GM12878 (cell line): ENCODE data around the gene TSPAN2. TPM values are rescaled to one million over a fixed set of nuclear protein-coding genes. Genes with fewer than 3 reads are reported as not detected.

ENCODE experiments used
- ATAC-seq: fragments of 200-7000 bp; cut with Tn5 transposase; 3 replicates; pipeline ENCODE4 v1.9.1; 2020; ENCODE audit warnings: mild to moderate bottlenecking, moderate library complexity
- BruUV-seq: library from RNA; stranded (reverse); fragments of 400-500 nt; replicated peaks from 2 replicates; lab custom pipeline; 2021; lab: Mats Ljungman, UMichigan
- CTCF ChIA-PET: fragments of 300-600 bp; sonication (Branson Sonifier 250); formaldehyde crosslinking; extraction: SDS; loops from one replicate; lab custom pipeline; 2021; ENCODE audit warnings: inconsistent platforms; lab: Yijun Ruan, JAX
- POLR2A ChIA-PET: fragments of 350-600 bp; formaldehyde crosslinking; extraction: SDS; loops from one replicate; lab custom pipeline; 2021; ENCODE audit warnings: inconsistent platforms; lab: Charles Lee
- RAD21 ChIA-PET: fragments of 300-600 bp; sonication (Branson Sonifier 250); formaldehyde crosslinking; loops from one replicate; lab custom pipeline; 2023; ENCODE audit warnings: antibody characterized with exemption; ENCODE audit not compliant: unreplicated experiment; lab: Charles Lee
- SMC1A ChIA-PET: fragments of 300-600 bp; sonication (Branson Sonifier 250); formaldehyde crosslinking; loops from one replicate; lab custom pipeline; 2023; ENCODE audit not compliant: unreplicated experiment, uncharacterized antibody; lab: Charles Lee
- DNase-seq: peaks from one replicate; pipeline ENCODE4 v3.0.0-alpha.2; 2011; ENCODE audit warnings: low read depth, low spot score
- FAIRE-seq: peaks from 3 replicates; lab custom pipeline; 2011; peaks lifted over from hg19 to GRCh38; lab: Jason Lieb, UNC
- H2AFZ ChIP-seq: 2 replicates; pipeline ENCODE4 v1.6.0; 2011; ENCODE audit warnings: low read depth, low read length, control low read depth; ENCODE audit not compliant: control insufficient read depth
- H3K27ac ChIP-seq: 2 replicates; pipeline ENCODE4 v1.5.1; 2011; ENCODE audit warnings: control low read depth; ENCODE audit not compliant: control insufficient read depth, insufficient read depth
- H3K27me3 ChIP-seq, 2 experiments: replicated peaks in 1 of 2; 2 replicates each; pipeline versions ENCODE4 v1.6.0 to v1.6.1; 2011; ENCODE audit warnings: low read length in 1 of 2; ENCODE audit not compliant: control insufficient read depth in 2 of 2, insufficient read depth in 2 of 2
- H3K36me3 ChIP-seq, 2 experiments: 2 replicates each; pipeline ENCODE4 v1.5.1; 2011; ENCODE audit warnings: low read length in 1 of 2; ENCODE audit not compliant: control insufficient read depth in 2 of 2, insufficient read depth in 2 of 2
- H3K4me1 ChIP-seq: 2 replicates; pipeline ENCODE4 v1.6.1; 2011; ENCODE audit warnings: mild to moderate bottlenecking, low read length, moderate library complexity, mixed read lengths; ENCODE audit not compliant: control insufficient read depth, insufficient read depth
- H3K4me2 ChIP-seq: 2 replicates; pipeline ENCODE4 v1.6.0; 2011; ENCODE audit warnings: control low read depth; ENCODE audit not compliant: control insufficient read depth, insufficient read depth
- H3K4me3 ChIP-seq: fragments of 200-600 bp; sonication (generic); 2 replicates; pipeline ENCODE4 v1.5.1; 2016
- H3K79me2 ChIP-seq: 2 replicates; pipeline ENCODE4 v1.6.0; 2011; ENCODE audit warnings: low read length; ENCODE audit not compliant: control insufficient read depth, insufficient read depth
- H3K9ac ChIP-seq: 2 replicates; pipeline ENCODE4 v1.8.0; 2011; ENCODE audit warnings: low read length, control low read depth, mixed read lengths; ENCODE audit not compliant: control insufficient read depth, insufficient read depth
- H3K9me3 ChIP-seq: replicated peaks from 3 replicates; pipeline ENCODE4 v1.5.1; 2011; ENCODE audit warnings: mild to moderate bottlenecking, low read length; ENCODE audit not compliant: control insufficient read depth, insufficient read depth
- H4K20me1 ChIP-seq: 2 replicates; pipeline ENCODE4 v1.6.0; 2011; ENCODE audit not compliant: control insufficient read depth, insufficient read depth
- BHLHE40 ChIP-seq, 2 experiments: fragments of 450-650 bp in 1 of 2; IDR thresholded peaks; 2 replicates each; pipeline ENCODE4 v1.6.1; 2011 to 2017; ENCODE audit warnings: low read depth in 2 of 2, borderline replicate concordance in 1 of 2, improper control_type of control experiment in 1 of 2, low read length in 1 of 2, mild to moderate bottlenecking in 1 of 2
- CBX5 ChIP-seq: sonication (generic); IDR thresholded peaks from 2 replicates; pipeline ENCODE4 v1.6.1; 2016; ENCODE audit warnings: low read depth, moderate library complexity, mild to moderate bottlenecking, inconsistent platforms
- CEBPB ChIP-seq, 2 experiments: fragments of 150-350 bp in 1 of 2; IDR thresholded peaks; 2 replicates each; pipeline ENCODE4 v1.6.1; 2012 to 2014; ENCODE audit warnings: low read depth in 2 of 2, low read length in 2 of 2, borderline replicate concordance in 1 of 2, inconsistent platforms in 1 of 2
- CHD2 ChIP-seq: IDR thresholded peaks from 2 replicates; pipeline ENCODE4 v1.6.1; 2011; ENCODE audit warnings: low read depth, low read length, improper control_type of control experiment, borderline replicate concordance
- FOXM1 ChIP-seq: IDR thresholded peaks from 2 replicates; pipeline ENCODE4 v1.6.1; 2012; ENCODE audit warnings: low read depth, mild to moderate bottlenecking, inconsistent platforms, low read length, moderate library complexity
- GATAD2B ChIP-seq: fragments of 450-650 bp; conservative IDR thresholded peaks from 2 replicates; pipeline ENCODE4 v1.6.1; 2017; ENCODE audit warnings: low read depth, mild to moderate bottlenecking, moderate library complexity
- MXI1 ChIP-seq: fragments of 150-350 bp; IDR thresholded peaks from 2 replicates; pipeline ENCODE4 v1.6.1; 2011; ENCODE audit warnings: low read depth, mild to moderate bottlenecking, inconsistent platforms, low read length, improper control_type of control experiment
- NFYB ChIP-seq: IDR thresholded peaks from 2 replicates; pipeline ENCODE4 v1.6.1; 2011; ENCODE audit warnings: low read depth, mild to moderate bottlenecking, low read length, improper control_type of control experiment, moderate library complexity; ENCODE audit not compliant: insufficient read depth
- SIN3A ChIP-seq: IDR thresholded peaks from 2 replicates; pipeline ENCODE4 v1.6.1; 2012; ENCODE audit warnings: low read depth, low read length, improper control_type of control experiment
- SREBF2 ChIP-seq: IDR thresholded peaks from 2 replicates; pipeline ENCODE4 v1.6.1; 2012; ENCODE audit warnings: mild to moderate bottlenecking, low read length
- STAT3 ChIP-seq: IDR thresholded peaks from 2 replicates; pipeline ENCODE4 v1.6.1; 2011; ENCODE audit warnings: low read depth, low read length, improper control_type of control experiment
- ZNF274 ChIP-seq: IDR thresholded peaks from one replicate; pipeline ENCODE4 v1.8.0; 2011; ENCODE audit not compliant: insufficient read length, insufficient read depth
- WGBS: methylation state at CpG from one replicate; pipeline ENCODE4 v1.1.6; 2016; ENCODE audit warnings: low lambda C conversion rate; ENCODE audit not compliant: insufficient replicate concordance, insufficient coverage; ENCODE audit errors: missing lambda C conversion rate; 5-methylcytosine and 5-hydroxymethylcytosine counted together
- in situ Hi-C: fragments of 300-500 bp; cut with MboI; formaldehyde crosslinking; loops from 9 replicates; pipeline ENCODE4 v1.14.3; 2018; ENCODE audit warnings: mixed read lengths
- intact Hi-C: fragments of 100-400 bp; cut with micrococcal nuclease; formaldehyde crosslinking; loops from one replicate; pipeline ENCODE4 v1.14.2; 2022; ENCODE audit not compliant: unreplicated experiment
- polyA plus RNA-seq, 11 experiments: library from polyadenylated mRNA; depleted of rRNA in 4 of 11; unstranded in 6 of 11; stranded (reverse) in 5 of 11; fragments of >200 nt; fragmentation: Nextera tagmentation in 4 of 11; fragmentation: Illumina TruSeq in 1 of 11; extraction: Ambion mirVana in 4 of 11; extraction: Trizol in 1 of 11; gene quantifications; 1 replicate in 1 of 11; 2 replicates in 10 of 11; pipeline versions ENCODE4 v1.2.1 to v1.2.3, GENCODE V29; 2011 to 2016; ENCODE audit warnings: inconsistent platforms in 2 of 11, missing spikeins in 2 of 11, low read depth in 1 of 11
- total RNA-seq, 4 experiments: library from RNA; depleted of rRNA in 3 of 4; stranded (reverse); fragments of >200 nt in 3 of 4; fragmentation: Illumina TruSeq in 1 of 4; extraction: Trizol in 1 of 4; gene quantifications; 2 replicates each; pipeline versions ENCODE4 v1.2.1 to v1.2.3, GENCODE V29; 2013 to 2021

Gene TSPAN2
- total and polyA plus RNA-seq, 10 of the 15 experiments (the other 5 are each of a cell fraction or from before 2014, with no cell fraction given): under 0.01 to 0.73 TPM; not detected in 8

DNA sequence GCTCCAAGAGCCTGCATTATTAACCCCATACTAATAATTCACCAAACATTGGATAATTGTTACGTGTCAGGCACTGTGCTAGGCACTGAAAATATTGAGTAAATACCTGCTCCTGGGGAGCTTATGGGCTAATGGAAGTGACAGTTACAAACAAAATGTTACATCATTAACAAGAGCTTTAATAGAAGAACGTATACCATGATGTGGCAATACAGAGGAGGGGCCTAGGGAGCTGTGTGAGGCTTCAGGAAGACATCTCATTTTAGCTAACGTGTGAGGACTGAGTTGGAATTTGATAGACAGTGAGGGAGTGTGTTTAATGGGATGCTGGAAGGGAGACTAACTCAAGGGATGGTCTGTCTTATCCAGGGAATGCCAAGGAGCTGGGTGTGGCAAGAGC is 16.5 kb upstream of the TSPAN2 start (continued):
- TF ChIP-seq CEBPB (IDR thresholded peaks at IDR 0.05; ENCODE audit: borderline replicate concordance in 1 of 2, low read depth in 2 of 2, low read length in 2 of 2) (no peak), SREBF2 (no peak), CBX5 (no peak)

DNA sequence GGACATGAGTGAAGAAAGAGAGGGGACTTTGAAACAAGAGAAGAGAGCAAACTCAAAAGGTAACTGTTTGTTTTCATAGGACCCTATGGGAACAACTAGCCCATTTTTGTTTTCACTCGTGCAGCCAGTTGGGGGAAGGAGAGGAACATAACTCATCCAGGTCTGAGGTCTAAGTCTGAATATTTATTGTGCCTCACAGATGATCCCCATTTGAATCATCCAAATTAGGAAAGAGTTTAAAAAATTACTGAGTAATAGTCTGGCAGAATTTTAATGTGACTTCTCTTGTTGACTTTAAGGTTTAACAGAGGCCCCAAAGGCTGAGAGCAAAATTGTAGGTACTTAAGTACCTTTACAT is 10.4 kb upstream of the TSPAN2 start:
- no peak overlapping the region for H3K27ac ChIP-seq
- no peaks in the 10 kb centered on the region for H3K36me3 ChIP-seq
- no peaks in the 10 kb centered on the region for H3K79me2 ChIP-seq
- ChIA-PET SMC1A (interaction anchor here (0.8 to 7.5 kb wide), 12 partner anchors 8 to 120 kb away, joined by 3 to 77 read pairs (median 5); partner anchors contain the start of gene TSPAN2), RAD21 (interaction anchor here (1.2 to 3.2 kb wide), 11 partner anchors 10 to 120 kb away, joined by 3 to 27 read pairs (median 10); partner anchors contain the start of gene TSPAN2), CTCF (interaction anchor here (1.1 to 5.5 kb wide), 7 partner anchors 12 to 120 kb away, joined by 3 to 38 read pairs (median 10); no protein-coding TSS in a partner anchor), POLR2A (interaction anchor here (0.8 to 1.6 kb wide), 7 partner anchors 11 to 47 kb away, joined by 3 to 9 read pairs (median 5); partner anchors contain the start of gene TSPAN2)
- ATAC-seq (no peak; the same call in 2 of the 3 replicates), DNase-seq (no peak), FAIRE-seq (no peak)
- TF ChIP-seq SIN3A: 0 out of 2 replicates have a peak, but pooled peaks have one; percentile 1
- no peak for TF ChIP-seq STAT3
- TF ChIP-seq NFYB: 0 out of 2 replicates have a peak, but pooled peaks have one; percentile 4
- no peak for TF ChIP-seq GATAD2B
- 0 out of 2 replicates have a peak, but pooled peaks have one; percentile 26 for TF ChIP-seq MXI1
- no peak for TF ChIP-seq FOXM1
- TF ChIP-seq ZNF274: no peak
- TF ChIP-seq BHLHE40 (IDR thresholded peaks at IDR 0.05; ENCODE audit: borderline replicate concordance in 1 of 2, low read depth in 2 of 2, low read length in 1 of 2): peak in 1 of 2 experiments; percentile 10; a peak in 1 of 4 replicates
- TF ChIP-seq CHD2: no peak
- H3K4me1 ChIP-seq: peaks cover 7% of the 10 kb centered on the region
- H3K4me3 ChIP-seq: peak overlapping the region; percentile 62; the same call in 1 of the 2 replicates
- BruUV-seq: no TSS peak
- no peak overlapping the region for H2AFZ ChIP-seq
- in situ Hi-C loops (no loop called here), intact Hi-C loops (no loop called here)
- 0% methylated on average over 1 of the region's 1 CpG for WGBS
- no peak overlapping the region for H3K9ac ChIP-seq
- no peaks in the 10 kb centered on the region for H3K9me3 ChIP-seq
- H3K4me2 ChIP-seq: peak overlapping the region; percentile 17
- no peaks in the 10 kb centered on the region for H3K27me3 ChIP-seq
- no peaks in the 10 kb centered on the region for H4K20me1 ChIP-seq
